ENCODE results near the gene KRT73.

Gene KRT73

GRCh38 chr12:52645120-52645761 is 26.9 kb upstream of the KRT73 start:
- DNase-seq = no peak

GRCh38 chr12:52644078-52644415 is 25.7 kb upstream of the KRT73 start:
- DNase-seq = no peak

- no peak for DNase-seq
These were observed 25.1 kb upstream of the KRT73 start for GRCh38 chr12:52643233-52644077.

GRCh38 chr12:52641468-52641867 is 23.1 kb upstream of the KRT73 start:
- no peak for DNase-seq

- no peak for DNase-seq
These were observed 18.9 kb upstream of the KRT73 start for GRCh38 chr12:52637299-52637698.

DNA sequence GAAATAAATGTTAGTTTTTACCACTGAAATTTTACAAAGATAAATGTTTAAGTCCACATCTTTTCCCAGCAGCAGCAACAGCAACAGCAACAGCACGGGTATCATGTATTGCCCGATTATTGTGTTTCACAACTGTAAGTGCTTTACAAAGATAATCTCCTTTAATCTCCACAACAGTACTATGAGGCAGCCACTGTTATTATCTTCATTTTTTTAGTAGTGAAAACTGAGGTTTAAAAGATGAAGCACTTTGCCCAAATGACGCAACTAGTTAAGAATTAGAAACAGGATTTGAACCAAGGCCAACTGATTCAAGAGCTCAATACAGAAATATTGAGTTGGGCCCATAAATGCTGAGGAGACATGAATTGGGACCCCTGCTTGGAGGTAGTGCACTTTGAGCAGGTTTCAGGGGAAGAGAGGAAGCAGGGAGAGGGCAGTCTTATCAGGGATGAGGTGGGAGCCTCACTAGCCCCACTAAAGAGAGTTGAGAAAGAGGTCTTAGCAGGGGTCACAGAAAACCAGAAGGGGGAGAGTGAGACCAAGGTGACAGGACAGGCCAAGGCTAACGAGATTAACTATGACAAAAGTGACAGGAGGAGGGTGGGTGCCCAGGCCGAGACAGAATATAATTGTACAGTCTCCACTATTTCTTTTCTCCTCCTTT is 18.4 kb upstream of the KRT73 start:
- no peak for DNase-seq

DNA sequence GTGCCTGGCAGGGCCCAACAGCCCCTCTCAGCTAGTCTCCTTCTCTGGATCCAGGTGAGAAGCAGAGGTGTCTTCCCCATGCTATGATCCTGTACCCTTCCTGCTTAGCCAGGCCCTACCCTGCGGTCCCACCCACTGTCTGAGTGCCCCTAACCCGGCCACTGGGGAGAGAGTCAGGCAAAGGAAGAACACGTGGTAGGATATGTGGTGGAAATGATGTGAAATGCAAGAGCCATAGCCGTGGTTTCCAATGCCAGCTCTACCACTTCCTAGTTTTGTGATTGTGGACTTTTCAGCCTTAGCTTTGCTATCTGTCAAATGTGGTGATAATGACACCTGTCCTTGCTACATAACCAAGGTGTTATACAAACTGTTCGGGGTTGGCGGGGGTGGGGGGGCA is 17.8 kb upstream of the KRT73 start:
- DNase-seq = no peak

DNA sequence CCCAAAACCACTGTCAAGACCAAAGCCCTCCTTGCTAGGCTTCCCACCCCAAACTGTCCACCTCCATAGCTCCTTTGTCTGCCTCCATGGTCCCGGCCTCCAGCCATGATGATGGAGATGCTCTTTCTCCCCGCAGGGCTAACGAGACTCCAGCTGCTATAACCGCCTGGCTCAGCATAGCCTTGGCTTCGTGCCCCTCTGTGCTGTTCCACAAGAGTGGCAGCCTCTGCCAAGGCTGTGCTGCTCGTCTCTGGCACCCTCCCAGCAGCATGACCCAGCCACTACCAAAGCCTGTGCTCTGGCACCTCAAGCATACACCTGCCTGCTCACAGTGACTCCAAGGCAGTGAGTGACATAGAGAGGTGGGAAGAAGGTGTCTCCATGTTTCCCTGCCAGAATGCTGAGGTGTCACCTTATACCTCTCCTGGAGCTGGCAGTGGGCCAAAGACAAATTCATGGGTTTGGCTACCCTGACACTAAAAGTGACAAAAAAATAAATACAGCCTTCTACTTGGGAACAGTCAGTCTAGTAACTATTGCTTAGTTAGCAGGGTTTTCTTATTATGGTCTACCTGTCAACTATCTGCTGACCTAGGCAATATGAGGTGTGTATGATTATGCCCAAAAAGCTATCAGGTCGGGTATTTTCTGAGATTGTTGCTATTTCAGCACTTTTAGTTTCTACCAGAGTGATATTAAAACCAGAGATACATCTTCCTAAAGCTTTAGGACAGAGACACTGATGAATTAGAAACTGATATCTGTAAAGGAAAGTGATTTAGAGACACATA is 16.1 kb upstream of the KRT73 start:
- no peak for DNase-seq

- no peak for DNase-seq
These were observed 15.0 kb upstream of the KRT73 start for GRCh38 chr12:52633383-52633782.

GRCh38 chr12:52632656-52633055 is 14.3 kb upstream of the KRT73 start:
- no peak for DNase-seq

DNA sequence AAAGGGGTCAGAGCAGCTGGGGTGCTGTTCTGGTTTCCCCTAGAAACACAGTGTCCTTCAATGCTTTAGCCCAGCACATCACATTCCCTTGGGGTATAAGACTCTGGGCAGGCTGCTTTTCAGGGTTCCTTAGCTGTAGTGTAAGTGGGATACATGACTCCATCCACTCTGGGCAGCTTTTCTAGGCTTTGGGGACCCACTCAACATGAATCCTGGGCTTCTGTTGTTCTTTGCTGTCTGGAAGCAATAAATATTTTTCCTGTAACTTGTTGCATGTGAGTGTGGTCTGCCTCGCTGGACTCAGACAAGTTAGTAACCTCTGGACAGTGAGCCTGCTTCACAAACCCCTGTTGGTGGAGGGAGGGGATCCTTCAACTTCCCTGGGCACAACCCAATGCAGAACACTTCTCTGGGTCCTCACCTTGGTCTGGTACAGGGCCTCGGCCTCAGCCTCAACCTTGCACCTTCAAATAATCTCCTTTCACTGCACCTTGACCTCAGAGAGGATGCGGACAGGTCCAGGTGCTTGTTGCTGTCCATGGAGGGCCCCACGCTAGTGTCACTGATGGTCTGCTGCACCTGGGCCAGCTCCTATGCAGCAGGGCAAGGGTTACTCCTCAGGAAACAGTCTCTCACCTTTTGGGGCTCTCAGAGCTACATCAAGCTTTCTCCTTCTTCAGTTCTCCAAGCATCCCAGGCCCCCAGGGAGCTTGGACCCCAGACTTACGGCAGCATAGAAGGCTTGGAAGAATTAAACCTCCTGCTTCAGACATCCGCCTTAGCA is 13.5 kb upstream of the KRT73 start:
- DNase-seq = no peak

DNA sequence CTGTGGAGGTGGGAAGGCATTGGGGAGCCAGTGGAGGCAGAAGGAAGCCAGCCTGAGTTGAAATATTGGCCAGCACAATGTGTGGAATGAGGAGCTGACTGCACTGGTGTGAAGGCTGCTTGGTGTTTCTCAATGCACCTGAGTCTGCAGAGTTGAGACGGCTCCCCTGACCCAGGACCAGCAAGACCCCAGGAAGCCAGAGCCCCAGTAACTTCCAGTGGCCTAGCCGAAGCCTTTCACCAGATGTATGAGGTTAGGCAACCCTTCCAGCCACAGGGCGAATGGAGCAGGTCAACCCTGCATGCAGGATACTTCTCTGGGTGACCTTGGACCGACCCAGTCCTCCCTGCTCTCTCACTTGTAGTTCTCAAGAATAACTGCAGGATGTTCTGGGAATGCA is 12.9 kb upstream of the KRT73 start:
- DNase-seq = no peak

DNA sequence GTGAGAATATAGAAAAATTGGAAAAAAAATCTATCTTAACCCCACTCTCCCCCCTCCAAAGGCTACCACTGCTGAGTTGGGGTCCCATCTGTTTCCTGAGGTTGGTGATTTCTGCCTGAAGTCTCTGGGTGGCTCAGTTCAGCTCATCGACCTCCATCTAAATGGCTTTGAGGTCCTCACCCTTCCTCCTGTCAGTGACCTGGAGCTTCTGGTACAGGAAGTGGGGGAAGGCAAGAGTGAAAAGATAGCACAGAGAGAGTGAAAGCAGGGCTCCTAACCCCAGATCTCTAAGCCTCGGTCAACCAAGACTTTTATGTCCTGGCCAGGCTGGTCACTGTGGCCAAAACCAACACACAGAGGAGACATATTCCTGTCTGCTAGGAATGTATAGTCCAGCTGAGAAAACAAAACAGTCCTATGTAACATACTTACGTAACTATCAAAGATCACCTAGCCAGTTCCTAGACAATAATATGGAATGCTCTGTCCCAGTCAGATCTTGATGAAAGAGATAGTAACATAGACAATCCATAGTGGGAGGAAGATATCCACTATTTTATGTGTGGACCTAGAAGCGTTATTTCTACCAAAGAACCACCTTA is 12.3 kb upstream of the KRT73 start:
- no peak for DNase-seq

GRCh38 chr12:52630008-52630500 is 11.7 kb upstream of the KRT73 start:
- no peak for DNase-seq

DNA sequence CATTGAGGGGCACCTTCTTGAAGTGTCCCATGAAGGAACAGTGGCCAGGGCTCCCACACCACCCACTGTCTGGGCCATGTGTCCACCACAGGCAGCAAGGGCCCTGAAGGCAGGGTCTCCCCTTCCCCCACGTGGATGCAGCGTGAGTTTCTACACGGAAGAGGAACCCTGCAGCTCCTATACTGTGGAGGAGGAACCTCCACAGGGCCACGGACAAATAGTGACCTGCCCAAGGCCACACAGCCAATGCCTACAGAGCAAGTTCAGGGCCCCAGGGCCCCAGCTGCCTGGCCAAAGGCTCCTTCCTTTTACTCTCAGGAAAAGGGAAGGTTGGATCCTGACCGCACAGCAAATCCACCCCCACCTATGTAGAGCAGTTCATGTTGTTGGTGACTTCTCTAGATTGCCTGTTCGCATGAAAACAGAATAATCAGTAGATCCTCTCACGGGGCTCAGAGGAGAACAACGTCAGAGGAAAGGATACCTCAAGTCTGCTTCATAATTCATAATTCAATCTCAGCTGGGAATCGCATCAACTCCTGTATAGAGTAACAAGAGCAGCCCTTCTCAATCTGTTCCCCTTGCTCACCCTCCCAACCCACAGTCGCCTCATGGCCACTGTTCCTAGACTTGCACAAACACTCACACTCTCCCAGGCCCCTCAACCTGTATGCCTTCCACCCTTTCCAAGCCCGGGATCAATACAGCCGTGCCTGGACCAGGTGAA is 11.1 kb upstream of the KRT73 start:
- DNase-seq = no peak

DNA sequence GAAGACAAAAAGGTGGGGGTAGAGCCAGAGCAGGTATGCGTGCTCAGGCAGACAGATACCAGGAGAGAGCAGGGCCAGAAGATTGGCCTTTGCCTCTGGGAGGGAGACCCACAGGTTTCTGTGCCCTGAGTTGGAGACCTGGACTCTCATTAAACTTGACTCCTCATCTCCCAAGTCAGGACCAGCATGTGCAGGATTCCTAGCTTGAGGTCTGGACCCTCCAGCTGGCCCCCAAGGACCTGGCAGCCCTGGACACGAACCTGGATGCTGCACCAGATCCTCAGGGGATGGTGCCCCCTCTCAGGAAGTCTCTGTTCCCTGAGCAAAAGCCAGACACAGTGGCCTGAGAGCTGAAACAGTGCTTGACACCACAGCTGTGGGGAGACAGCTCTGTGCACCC is 10.5 kb upstream of the KRT73 start:
- DNase-seq = no peak

DNA sequence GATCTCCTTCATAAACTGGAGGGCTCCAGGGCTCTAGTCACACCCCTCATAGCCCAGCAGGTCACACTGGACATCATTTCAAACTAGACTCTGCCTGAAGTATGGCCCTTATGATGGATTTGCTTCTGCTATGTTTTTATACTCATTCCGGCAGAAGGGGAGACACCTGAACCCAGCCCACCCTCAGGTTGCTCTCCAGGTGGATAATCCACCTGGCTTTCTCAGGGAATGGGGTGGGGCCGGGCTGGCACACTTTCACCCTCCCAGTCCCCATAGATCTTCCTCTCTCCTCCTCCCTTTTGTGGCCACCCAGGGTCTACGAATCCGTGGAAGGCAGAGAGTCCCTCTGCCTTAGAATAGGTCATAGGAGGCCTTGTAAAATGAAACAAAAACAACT is 9.8 kb upstream of the KRT73 start:
- DNase-seq = no peak

DNA sequence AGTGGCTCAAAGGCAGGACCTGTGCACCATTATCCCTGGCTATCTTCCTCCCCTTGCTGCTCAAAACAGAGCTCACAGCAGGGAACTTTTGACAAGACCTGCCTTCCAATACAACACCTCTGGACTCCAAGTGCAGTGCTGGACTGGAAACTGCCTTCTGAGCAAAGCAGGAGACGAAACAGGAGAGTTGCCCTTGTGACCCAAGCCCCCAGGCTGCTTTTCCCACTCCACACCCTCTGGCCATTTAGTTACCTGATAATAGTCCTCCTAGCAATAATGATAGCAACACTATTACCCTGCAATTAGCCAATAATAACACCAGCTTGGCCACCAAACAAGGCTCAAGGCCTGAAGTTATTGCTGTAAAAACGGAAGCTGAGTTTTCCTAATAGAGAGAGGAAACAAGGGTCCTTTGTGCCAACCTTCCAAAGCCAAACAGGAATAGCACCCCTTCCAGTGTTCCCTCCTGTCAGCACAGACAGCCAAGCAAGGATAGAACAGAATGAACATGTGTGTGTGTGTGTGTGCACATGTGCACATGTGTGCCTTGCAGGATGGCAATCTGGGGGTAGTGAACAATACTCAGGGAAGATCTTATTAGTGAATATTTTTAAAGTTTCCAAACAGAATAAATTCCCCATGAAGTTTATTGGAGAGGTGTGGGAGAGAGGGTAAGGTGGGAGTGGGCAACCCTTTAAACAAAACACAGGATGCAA is 9.2 kb upstream of the KRT73 start:
- DNase-seq = no peak

DNA sequence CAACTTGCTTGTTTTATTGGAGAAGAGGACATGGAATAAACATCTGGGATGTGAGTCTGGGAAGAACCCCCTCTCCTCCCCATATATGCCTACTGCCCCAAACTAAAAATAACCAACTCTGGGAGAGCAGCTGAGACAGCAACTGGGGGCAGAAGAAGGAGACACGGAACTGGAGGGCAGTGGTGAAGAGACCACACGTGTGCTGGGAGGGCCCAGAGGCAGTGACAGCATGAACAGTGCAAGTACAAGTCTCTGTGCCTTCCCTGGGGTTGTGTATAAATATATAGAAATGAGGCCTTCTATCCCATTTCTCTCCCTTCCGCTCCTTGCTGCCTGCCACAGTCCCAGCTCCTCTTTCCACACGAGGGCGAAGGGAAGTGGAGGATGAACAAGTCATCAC is 4.0 kb upstream of the KRT73 start:
- DNase-seq = no peak

DNA sequence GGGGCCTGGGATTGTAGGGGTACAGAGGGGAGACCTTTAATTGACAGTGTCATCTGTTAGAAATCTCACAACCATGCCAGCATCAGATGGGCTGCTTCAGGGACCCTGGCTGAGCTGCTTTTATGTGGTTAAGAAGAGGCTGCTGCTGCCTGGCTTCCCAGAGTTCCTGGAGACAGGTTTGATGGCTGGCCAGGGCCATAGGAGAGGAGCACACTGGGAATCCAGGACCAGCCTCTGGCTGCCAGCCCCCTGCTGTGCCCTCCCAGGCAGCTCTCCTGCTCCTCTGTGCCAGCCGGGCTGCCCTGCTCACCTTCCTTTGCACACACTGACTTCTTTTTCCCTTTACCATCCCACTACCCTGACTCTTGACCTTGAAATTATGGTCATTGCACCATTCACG is 507 bp upstream of the KRT73 start:
- no peak for DNase-seq

GRCh38 chr12:52617403-52617785 is 965 bp downstream of the KRT73 start:
- DNase-seq = no peak

Data from cortex of kidney (tissue), 1 donor.